Heart right ventricle (tissue), 16 donors: ENCODE measurements around the gene PRSS8. TPM values are rescaled to one million over a fixed set of nuclear protein-coding genes. Genes with fewer than 3 reads are reported as not detected.

Source experiments
- ATAC-seq, 8 donors: fragments of 200-7000 bp; cut with Tn5 transposase; one replicate each; pipeline ENCODE4 v1.9.1; 2020; ENCODE audit warnings: mild to moderate bottlenecking in 8 of 8, moderate library complexity in 8 of 8, moderate number of reproducible peaks in 1 of 8
- DNase-seq, 2 donors: peaks; one replicate each; pipeline ENCODE4 v3.0.0-alpha.2; 2020
- H3K27ac ChIP-seq, 10 donors: fragments of 200-600 bp; sonication (generic) in 2 of 10; one replicate each; pipeline versions ENCODE4 v1.5.0 to v1.8.0; 2020 to 2022; ENCODE audit warnings: mild to moderate bottlenecking in 3 of 10
- H3K27me3 ChIP-seq, 7 donors: fragments of 200-600 bp; one replicate each; pipeline ENCODE4 v1.8.0; 2021 to 2022; ENCODE audit warnings: mild to moderate bottlenecking in 2 of 7
- H3K36me3 ChIP-seq, 9 donors: fragments of 200-600 bp; sonication (generic) in 1 of 9; one replicate each; pipeline versions ENCODE4 v1.5.0 to v1.8.0; 2020 to 2022; ENCODE audit warnings: mild to moderate bottlenecking in 2 of 9
- H3K4me1 ChIP-seq, 9 donors: fragments of 200-600 bp; sonication (generic) in 1 of 9; one replicate each; pipeline versions ENCODE4 v1.5.0 to v1.8.0; 2020 to 2022; ENCODE audit warnings: mild to moderate bottlenecking in 4 of 9
- H3K4me3 ChIP-seq, 10 donors: fragments of 200-600 bp; sonication (generic) in 2 of 10; one replicate each; pipeline versions ENCODE4 v1.5.0 to v1.8.0; 2020 to 2022; ENCODE audit warnings: mild to moderate bottlenecking in 7 of 10, moderate library complexity in 2 of 10
- H3K9me3 ChIP-seq, 11 donors: fragments of 200-600 bp in 10 of 11; sonication (generic) in 2 of 11; one replicate each; pipeline versions ENCODE4 v1.5.0 to v1.8.0; 2013 to 2022; ENCODE audit warnings: mild to moderate bottlenecking in 2 of 11, control low read depth in 1 of 11, moderate library complexity in 1 of 11
- WGBS, 2 donors: extraction: QIAGEN DNeasy Blood & Tissue Kit; methylation state at CpG; one replicate each; pipeline ENCODE4 v1.1.7; 2013; ENCODE audit warnings: inconsistent platforms in 1 of 2; 5-methylcytosine and 5-hydroxymethylcytosine counted together
- intact Hi-C, 10 donors: fragments of 100-400 bp; cut with DNase I; formaldehyde crosslinking; loops; one replicate each; pipeline versions ENCODE4 v1.11.1 to v1.14.2; 2022
- polyA plus RNA-seq, 2 donors: library from polyadenylated mRNA; stranded (reverse); fragments of 200-250 nt; gene quantifications; one replicate each; pipeline ENCODE4 v1.2.3, GENCODE V29; 2013
- total RNA-seq, 10 donors: library from RNA; stranded (reverse); fragmentation: NEBNext Ultra II Directional in 3 of 10; extraction: Animal tissue kit (Norgen Biotek cat#: 25700) in 3 of 10; gene quantifications; one replicate each; pipeline versions ENCODE4 v1.2.1 to v1.2.4, GENCODE V29; 2021 to 2023
- TF ChIP-seq, protein P1 (sequence below), 9 donors: fragments of 200-600 bp; sonication (generic) in 2 of 9; IDR thresholded peaks; one replicate each; pipeline versions ENCODE4 v1.5.0 to v1.8.0; 2021 to 2022; ENCODE audit warnings: antibody characterized with exemption in 9 of 9, mild to moderate bottlenecking in 5 of 9, moderate library complexity in 1 of 9
- donor health status: Arrhythmogenic right ventricular cardiomyopathy.
- donor health status: ischemic (EF 13 %, LVEDD 7.1; RV severe dilation, severe dysfunction).
- donor health status: healthy with polysubstance abuse.
- donor health status: DM: no; HTN: yes; CAD: no.
- donor health status: DM: no; HTN: no; CAD: no.
- donor health status: ischemic (EF 25% LVEDD 6.9; RV normal size, moderate dysfunction).
- donor health status: ischemic (EF 25% LVEDD 5.7; RV mildly dilated, moderate dysfunction).
- donor health status: healthy.
- donor health status: DM: yes; HTN: yes; CAD: no.
- donor health status: Ischemic cardiomyopathy.
- donor health status: ischemic (EF 35%, LVEDD 5.7; RV mildly dilated, moderate dysfunction).
- donor health status: nonischemic (EF 11% LVEDD 7.7; RV severe dilation, severe dysfunction).
- donor health status: DM: yes; HTN: yes; CAD: no.
- donor health status: PGD.
- donor health status: ischemic (EF 29% LVEDD 5.4; RV normal size, mild dysfunction).
- donor health status: nonischemic (EF 23%, LVEDD 6.1; RV moderate dilation, normal function).

PRSS8 gene
- total and polyA plus RNA-seq, 12 donors = 0.09 to 0.57 (median 0.16) TPM; not detected in 7

DNA sequence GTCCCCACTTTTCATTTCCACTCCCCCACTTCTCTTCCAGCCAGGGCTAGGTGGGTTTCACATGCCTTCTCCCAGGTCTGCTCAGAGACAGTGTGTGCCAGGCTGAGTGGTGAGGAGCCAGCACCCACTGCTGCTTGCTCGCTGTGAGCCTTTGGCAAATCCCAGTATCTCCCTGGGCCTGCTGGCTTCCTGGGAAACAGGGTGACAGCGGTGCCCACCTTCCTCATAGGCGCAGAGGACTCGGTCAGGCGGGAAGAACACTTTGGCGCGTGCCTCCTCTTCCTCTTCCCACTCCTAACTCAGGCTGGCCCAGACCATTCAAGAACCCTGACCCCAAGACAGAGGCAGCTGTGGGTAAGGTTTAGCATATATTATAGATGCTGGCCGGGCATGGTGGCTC, 46.3 kb downstream of the PRSS8 start:
- intact Hi-C loops = loop anchor here in 2 of 10 donors (5.0 to 10.0 kb wide), 2 partner anchors 42 to 104 kb away; partner anchors contain the start of gene HSD3B7 (in 1 of the 2)
- Histone ChIP-seq H3K27me3 (no peaks in the 10 kb centered on the region), H3K4me1 (peaks cover 0 to 16% (median 11%) of the 10 kb centered on the region in 9 donors), H3K36me3 (peaks cover 0 to 84% (median 14%) of the 10 kb centered on the region in 9 donors), H3K9me3 (no peaks in the 10 kb centered on the region), H3K4me3 (no peak overlapping the region), H3K27ac (no peak overlapping the region)
- DNase-seq (no peak), ATAC-seq (no peak)
- TF ChIP-seq, protein P1, sequence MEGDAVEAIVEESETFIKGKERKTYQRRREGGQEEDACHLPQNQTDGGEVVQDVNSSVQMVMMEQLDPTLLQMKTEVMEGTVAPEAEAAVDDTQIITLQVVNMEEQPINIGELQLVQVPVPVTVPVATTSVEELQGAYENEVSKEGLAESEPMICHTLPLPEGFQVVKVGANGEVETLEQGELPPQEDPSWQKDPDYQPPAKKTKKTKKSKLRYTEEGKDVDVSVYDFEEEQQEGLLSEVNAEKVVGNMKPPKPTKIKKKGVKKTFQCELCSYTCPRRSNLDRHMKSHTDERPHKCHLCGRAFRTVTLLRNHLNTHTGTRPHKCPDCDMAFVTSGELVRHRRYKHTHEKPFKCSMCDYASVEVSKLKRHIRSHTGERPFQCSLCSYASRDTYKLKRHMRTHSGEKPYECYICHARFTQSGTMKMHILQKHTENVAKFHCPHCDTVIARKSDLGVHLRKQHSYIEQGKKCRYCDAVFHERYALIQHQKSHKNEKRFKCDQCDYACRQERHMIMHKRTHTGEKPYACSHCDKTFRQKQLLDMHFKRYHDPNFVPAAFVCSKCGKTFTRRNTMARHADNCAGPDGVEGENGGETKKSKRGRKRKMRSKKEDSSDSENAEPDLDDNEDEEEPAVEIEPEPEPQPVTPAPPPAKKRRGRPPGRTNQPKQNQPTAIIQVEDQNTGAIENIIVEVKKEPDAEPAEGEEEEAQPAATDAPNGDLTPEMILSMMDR (IDR thresholded peaks at IDR 0.05) = no peak
- 90 to 94% methylated on average over 8 of the region's 8 CpGs for WGBS, 2 donors

DNA sequence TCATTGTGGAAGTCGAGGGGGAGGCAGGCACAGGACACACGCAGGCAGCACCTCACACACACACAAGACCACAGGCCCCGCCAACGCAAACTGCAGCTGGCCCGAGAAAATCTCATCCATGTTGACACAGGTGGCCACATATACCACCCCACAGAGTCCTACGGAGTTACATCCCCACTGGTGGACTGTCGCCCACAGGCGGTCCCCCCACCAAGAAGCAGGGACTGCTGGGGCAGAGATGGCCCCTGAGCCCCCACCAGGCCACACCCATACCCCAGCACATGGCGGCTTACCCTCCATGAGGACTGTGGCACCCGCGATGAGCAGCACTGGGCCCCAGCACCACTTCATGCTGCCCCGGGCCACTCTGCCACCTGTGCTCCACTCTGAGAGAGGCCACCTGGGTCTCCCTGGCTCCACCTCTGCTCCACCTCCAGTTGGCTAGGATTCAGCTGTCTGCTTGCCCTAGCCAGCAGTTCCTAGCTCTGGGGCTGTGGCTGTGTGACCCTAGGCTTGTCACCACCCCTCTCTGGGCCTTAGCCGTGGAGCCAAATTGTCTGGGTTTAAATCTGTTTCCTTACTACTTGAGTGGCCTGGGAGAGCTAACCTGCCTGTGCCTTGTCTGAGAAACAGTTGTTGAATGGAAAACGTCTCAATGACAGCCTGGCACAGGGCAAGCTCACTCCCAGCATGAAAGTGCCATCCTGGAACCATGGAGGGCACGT, 46.9 kb downstream of the PRSS8 start, which contains the start of gene PRSS53:
PRSS53 (minus strand) TSS at position 485 of the 725 bp plus-strand sequence; CDS start at position 351, 134 bp downstream.
- H3K4me3 ChIP-seq = no peak within 1 kb of the TSS
- H3K27ac ChIP-seq = no peak within 1 kb of the TSS
- 89 to 90% methylated on average over 15 of the region's 15 CpGs for WGBS, 2 donors
- DNase-seq = no peak
- ATAC-seq = no peak
- intact Hi-C loops = loop anchor here in 2 of 10 donors (5.0 to 10.0 kb wide), 2 partner anchors 41 to 104 kb away; partner anchors contain the start of gene HSD3B7 (in 1 of the 2)
- peaks cover 0 to 11% (median 6%) of the 10 kb centered on the region in 9 donors for H3K4me1 ChIP-seq
- no peaks in the 10 kb centered on the region for H3K27me3 ChIP-seq
- H3K36me3 ChIP-seq = peaks cover 0 to 90% (median 14%) of the 10 kb centered on the region in 9 donors
- TF ChIP-seq, protein P1 (IDR thresholded peaks at IDR 0.05) = no peak
- H3K9me3 ChIP-seq = no peaks in the 10 kb centered on the region

DNA sequence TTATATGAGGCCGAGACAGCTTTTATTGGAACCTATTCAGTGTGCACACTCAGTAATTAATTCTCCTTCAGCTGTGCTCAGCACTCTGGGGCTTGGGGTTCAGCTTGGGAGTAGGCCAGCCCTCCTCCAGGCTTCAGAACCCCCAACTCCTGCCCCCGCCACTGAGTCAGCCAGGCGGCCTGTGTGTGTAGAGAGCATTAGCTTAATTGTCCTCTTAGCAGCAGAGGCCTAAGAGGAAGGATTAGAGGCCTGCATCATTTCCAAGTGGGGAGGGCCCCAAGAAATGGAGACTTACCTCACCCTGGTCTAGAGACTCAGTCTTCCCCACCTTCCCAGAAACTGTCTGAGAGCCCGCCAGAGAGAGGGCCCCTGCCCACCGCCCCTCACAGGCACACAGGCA, 47.6 kb downstream of the PRSS8 start:
- 87 to 88% methylated on average over 5 of the region's 5 CpGs for WGBS, 2 donors
- ATAC-seq (no peak), DNase-seq (no peak)
- Histone ChIP-seq H3K36me3 (peaks cover 0 to 96% (median 16%) of the 10 kb centered on the region in 9 donors), H3K9me3 (no peaks in the 10 kb centered on the region), H3K4me1 (peaks cover 0 to 5% (median 0%) of the 10 kb centered on the region in 9 donors), H3K4me3 (no peak overlapping the region), H3K27ac (no peak overlapping the region), H3K27me3 (no peaks in the 10 kb centered on the region)
- intact Hi-C loops = loop anchor here in 2 of 10 donors (5.0 to 10.0 kb wide), 2 partner anchors 41 to 103 kb away; partner anchors contain the start of gene HSD3B7 (in 1 of the 2)
- TF ChIP-seq, protein P1 (IDR thresholded peaks at IDR 0.05) = no peak

DNA sequence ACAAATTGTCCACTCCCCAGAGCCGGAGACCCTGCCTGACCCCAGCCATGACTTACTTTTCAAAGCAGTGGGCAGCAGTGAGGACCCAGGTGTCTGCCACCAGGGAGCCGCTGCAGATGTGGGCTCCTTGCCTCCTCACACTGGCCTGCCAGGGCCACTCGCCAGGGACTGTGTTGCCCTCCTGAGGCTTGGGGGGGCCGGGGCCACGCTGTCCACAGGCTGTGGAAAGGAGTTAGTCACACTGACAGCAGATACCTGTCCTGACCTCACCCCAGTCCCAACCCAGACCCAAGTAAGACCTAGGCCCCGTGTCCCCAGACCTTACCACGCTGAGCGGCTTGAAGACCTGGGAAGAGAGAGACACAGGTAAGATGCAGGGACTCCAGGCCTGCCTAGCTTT, 48.0 kb downstream of the PRSS8 start:
- ATAC-seq (no peak), DNase-seq (no peak)
- no peak overlapping the region for H3K27ac ChIP-seq
- no peaks in the 10 kb centered on the region for H3K27me3 ChIP-seq
- H3K9me3 ChIP-seq = no peaks in the 10 kb centered on the region
- peaks cover 0 to 7% (median under 1%) of the 10 kb centered on the region in 9 donors for H3K4me1 ChIP-seq
- H3K4me3 ChIP-seq = no peak overlapping the region
- H3K36me3 ChIP-seq = peaks cover 0 to 97% (median 19%) of the 10 kb centered on the region in 9 donors
- TF ChIP-seq, protein P1 (IDR thresholded peaks at IDR 0.05) = no peak
- WGBS, 2 donors = 92 to 95% methylated on average over 8 of the region's 8 CpGs
- intact Hi-C loops = loop anchor here in 2 of 10 donors (5.0 to 10.0 kb wide), 2 partner anchors 40 to 103 kb away; partner anchors contain the start of gene HSD3B7 (in 1 of the 2)
